ENCODE results near the gene UBE2E2.

- no peak for TF ChIP-seq CTCF (conservative IDR thresholded peaks at IDR 0.05; ENCODE audit: low read length)
- TF ChIP-seq EZH2phosphoT487 (IDR thresholded peaks at IDR 0.05; ENCODE audit: borderline replicate concordance, low read depth, low read length) = no peak
Measured at GRCh38 chr3:23365066-23365465, 161.9 kb downstream of the UBE2E2 start.

Measured in OCI-LY7 (cell line).